Transverse colon (tissue), 4 donors: ENCODE data around the gene ANKRD36C.
"Not testable (repeated sequence)": the region's sequence is repeated elsewhere in the genome, so short reads cannot be mapped to it uniquely, and the experiment has no call there.

Experiments used
- POLR2A ChIP-seq: fragments of 450-650 bp; IDR thresholded peaks from one replicate; pipeline ENCODE4 v1.6.1; 2016; ENCODE audit warnings: antibody characterized with exemption, mild to moderate bottlenecking, moderate library complexity
- POLR2AphosphoS5 ChIP-seq, 3 donors: sonication (generic); formaldehyde crosslinking; IDR thresholded peaks; one replicate each; pipeline ENCODE4 v1.6.1; 2016; ENCODE audit warnings: antibody characterized with exemption in 3 of 3
- TF ChIP-seq, protein P1 (sequence below), 5 experiments: fragments of 200-600 bp in 3 of 5; fragments of 450-650 bp in 2 of 5; sonication (generic) in 3 of 5; IDR thresholded peaks; 1 replicate in 2 of 5; 2 replicates in 3 of 5; pipeline ENCODE4 v1.5.1; 2016 to 2017; ENCODE audit warnings: antibody characterized with exemption in 5 of 5, inconsistent platforms in 3 of 5, mild to moderate bottlenecking in 2 of 5, moderate library complexity in 1 of 5

DNA sequence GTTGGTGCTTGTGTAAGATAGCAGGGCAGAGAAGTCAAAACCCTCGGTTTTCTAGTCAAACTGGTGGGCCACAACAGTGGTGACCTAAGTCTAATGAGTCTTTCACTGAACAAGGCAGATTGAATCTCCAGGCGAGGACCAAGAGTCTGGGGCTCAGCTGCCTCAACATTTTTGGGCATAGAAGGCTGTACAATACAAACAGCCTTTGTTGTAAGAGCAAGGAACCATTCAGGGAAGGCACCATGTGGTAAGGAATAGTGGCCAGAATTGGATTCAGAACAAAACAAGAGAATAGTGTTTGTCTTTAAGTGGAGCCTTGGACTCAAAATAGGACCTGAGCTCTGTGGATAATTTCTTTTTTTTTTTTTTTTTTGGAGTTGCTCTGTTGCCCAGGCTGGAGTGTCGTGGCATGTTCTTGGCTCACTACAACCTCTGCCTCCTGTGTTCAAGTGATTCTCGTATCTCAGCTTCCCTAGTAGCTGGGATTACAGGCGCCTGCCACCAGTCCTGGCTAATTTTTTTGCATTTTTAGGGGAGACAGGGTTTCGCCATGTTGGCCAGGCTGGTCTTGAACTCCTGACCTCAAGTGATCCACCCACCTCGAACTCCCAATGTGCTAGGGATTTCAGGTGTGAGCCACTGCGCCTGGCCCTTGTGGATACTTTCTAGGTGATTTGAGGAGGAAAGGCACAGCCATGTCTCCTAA is 20.6 kb upstream of the ANKRD36C start:
- not testable (repeated sequence) for TF ChIP-seq POLR2AphosphoS5 (IDR thresholded peaks at IDR 0.05); POLR2A
- TF ChIP-seq, protein P1, sequence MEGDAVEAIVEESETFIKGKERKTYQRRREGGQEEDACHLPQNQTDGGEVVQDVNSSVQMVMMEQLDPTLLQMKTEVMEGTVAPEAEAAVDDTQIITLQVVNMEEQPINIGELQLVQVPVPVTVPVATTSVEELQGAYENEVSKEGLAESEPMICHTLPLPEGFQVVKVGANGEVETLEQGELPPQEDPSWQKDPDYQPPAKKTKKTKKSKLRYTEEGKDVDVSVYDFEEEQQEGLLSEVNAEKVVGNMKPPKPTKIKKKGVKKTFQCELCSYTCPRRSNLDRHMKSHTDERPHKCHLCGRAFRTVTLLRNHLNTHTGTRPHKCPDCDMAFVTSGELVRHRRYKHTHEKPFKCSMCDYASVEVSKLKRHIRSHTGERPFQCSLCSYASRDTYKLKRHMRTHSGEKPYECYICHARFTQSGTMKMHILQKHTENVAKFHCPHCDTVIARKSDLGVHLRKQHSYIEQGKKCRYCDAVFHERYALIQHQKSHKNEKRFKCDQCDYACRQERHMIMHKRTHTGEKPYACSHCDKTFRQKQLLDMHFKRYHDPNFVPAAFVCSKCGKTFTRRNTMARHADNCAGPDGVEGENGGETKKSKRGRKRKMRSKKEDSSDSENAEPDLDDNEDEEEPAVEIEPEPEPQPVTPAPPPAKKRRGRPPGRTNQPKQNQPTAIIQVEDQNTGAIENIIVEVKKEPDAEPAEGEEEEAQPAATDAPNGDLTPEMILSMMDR (IDR thresholded peaks at IDR 0.05): not testable (repeated sequence)
